ENCODE data around the gene HBEGF.

DNA sequence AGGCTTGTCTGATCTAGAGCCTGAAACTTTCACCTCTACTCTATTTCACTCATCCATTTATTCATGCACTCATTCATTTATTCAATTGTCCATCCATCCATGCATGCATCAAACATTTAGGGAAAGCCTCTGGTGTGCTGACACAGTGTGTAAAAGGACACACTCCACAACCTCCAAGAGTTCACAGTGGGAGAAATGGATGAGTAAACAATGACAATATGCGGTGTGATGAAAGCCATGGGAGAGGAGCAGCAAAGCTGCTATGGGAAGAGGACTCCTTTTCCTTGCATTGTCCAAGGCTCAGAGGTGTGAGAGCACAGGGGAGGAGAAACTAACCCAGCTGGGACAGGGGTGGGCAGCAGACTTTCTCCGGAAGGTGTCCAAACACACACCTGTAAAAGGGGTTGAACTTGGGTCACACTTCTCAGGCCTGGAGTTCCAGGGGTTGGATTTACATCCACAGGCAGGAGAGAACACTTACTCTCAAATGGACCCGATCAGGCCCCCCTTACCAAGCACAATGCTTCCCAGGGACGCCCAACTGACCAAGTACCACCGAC is 22.3 kb downstream of the HBEGF start:
- TF ChIP-seq POLR2A (IDR thresholded peaks at IDR 0.05; ENCODE audit: low read length) (no peak), ZC3H11A (IDR thresholded peaks at IDR 0.05) (no peak)
- TF ChIP-seq, protein P1, sequence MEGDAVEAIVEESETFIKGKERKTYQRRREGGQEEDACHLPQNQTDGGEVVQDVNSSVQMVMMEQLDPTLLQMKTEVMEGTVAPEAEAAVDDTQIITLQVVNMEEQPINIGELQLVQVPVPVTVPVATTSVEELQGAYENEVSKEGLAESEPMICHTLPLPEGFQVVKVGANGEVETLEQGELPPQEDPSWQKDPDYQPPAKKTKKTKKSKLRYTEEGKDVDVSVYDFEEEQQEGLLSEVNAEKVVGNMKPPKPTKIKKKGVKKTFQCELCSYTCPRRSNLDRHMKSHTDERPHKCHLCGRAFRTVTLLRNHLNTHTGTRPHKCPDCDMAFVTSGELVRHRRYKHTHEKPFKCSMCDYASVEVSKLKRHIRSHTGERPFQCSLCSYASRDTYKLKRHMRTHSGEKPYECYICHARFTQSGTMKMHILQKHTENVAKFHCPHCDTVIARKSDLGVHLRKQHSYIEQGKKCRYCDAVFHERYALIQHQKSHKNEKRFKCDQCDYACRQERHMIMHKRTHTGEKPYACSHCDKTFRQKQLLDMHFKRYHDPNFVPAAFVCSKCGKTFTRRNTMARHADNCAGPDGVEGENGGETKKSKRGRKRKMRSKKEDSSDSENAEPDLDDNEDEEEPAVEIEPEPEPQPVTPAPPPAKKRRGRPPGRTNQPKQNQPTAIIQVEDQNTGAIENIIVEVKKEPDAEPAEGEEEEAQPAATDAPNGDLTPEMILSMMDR (IDR thresholded peaks at IDR 0.05) = no peak

All from A549 (cell line).